ENCODE data around the gene TMEM150C. TPM values are rescaled to one million over a fixed set of nuclear protein-coding genes. Genes with fewer than 3 reads are reported as not detected.

The TMEM150C gene
- total and polyA plus RNA-seq, 2 donors from 2014 or later, result 7.7 to 22.9 TPM

DNA sequence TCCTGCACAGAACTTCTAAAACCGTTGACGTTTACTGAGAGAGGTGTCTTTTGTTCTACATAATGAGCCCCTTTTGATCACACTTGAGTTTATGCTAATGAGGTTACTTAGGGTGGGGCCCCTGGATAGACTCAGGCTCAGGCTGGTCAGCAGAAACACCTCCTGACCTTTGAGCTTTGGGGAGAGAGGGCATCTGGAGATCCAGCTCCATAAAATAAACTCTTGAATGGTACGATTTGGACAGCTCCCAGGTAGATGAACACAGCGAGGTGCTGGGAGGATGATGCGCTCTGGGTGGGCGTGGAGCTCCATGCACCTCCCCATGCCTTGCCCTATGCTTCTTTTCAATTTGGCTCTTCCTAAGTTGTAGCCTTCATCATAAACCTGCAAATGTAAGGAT is 79.4 kb downstream of the TMEM150C start:
- H3K36me3 ChIP-seq (ENCODE audit: control insufficient read depth in 2 of 3, insufficient read depth in 3 of 3, low read length in 3 of 3), result no peaks in the 10 kb centered on the region
- H3K4me3 ChIP-seq (ENCODE audit: low read length in 3 of 3), result no peak overlapping the region
- H3K27me3 ChIP-seq (ENCODE audit: control insufficient read depth, insufficient read depth, low read length), result no peaks in the 10 kb centered on the region
- TF ChIP-seq, protein P1, sequence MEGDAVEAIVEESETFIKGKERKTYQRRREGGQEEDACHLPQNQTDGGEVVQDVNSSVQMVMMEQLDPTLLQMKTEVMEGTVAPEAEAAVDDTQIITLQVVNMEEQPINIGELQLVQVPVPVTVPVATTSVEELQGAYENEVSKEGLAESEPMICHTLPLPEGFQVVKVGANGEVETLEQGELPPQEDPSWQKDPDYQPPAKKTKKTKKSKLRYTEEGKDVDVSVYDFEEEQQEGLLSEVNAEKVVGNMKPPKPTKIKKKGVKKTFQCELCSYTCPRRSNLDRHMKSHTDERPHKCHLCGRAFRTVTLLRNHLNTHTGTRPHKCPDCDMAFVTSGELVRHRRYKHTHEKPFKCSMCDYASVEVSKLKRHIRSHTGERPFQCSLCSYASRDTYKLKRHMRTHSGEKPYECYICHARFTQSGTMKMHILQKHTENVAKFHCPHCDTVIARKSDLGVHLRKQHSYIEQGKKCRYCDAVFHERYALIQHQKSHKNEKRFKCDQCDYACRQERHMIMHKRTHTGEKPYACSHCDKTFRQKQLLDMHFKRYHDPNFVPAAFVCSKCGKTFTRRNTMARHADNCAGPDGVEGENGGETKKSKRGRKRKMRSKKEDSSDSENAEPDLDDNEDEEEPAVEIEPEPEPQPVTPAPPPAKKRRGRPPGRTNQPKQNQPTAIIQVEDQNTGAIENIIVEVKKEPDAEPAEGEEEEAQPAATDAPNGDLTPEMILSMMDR (IDR thresholded peaks at IDR 0.05; ENCODE audit: borderline replicate concordance, extremely low read depth, insufficient read depth), result no peak
- no peak overlapping the region for H3K27ac ChIP-seq (ENCODE audit: low read depth in 2 of 2, low read length in 2 of 2)
- intact Hi-C loops (cut with DNase I), result no loop called here
- no peak for FAIRE-seq
- no peak for DNase-seq
- H3K4me1 ChIP-seq (ENCODE audit: control insufficient read depth in 2 of 3, insufficient read depth in 2 of 3, low read depth in 1 of 3, low read length in 3 of 3), result no peaks in the 10 kb centered on the region
- no peaks in the 10 kb centered on the region for H3K9me3 ChIP-seq (ENCODE audit: control insufficient read depth in 2 of 3, insufficient read depth in 1 of 3, low read length in 3 of 3)
- no peak overlapping the region for H3K9ac ChIP-seq (ENCODE audit: low read length in 3 of 3)

- DNase-seq, result no peak
Observed at GRCh38 chr4:82481506-82481840, 80.3 kb downstream of the TMEM150C start.

GRCh38 chr4:82480771-82481505 is 80.8 kb downstream of the TMEM150C start:
- no peak for DNase-seq
- no peak for FAIRE-seq
- intact Hi-C loops (cut with DNase I), result no loop called here

More at GRCh38 chr4:82481506-82481840, 80.3 kb downstream of the TMEM150C start:
- H3K4me1 ChIP-seq (ENCODE audit: control insufficient read depth in 2 of 3, insufficient read depth in 2 of 3, low read depth in 1 of 3, low read length in 3 of 3), result no peaks in the 10 kb centered on the region
- intact Hi-C loops (cut with DNase I), result no loop called here
- H3K4me3 ChIP-seq (ENCODE audit: low read length in 3 of 3), result no peak overlapping the region
- H3K27me3 ChIP-seq (ENCODE audit: control insufficient read depth, insufficient read depth, low read length), result no peaks in the 10 kb centered on the region
- H3K27ac ChIP-seq (ENCODE audit: low read depth in 2 of 2, low read length in 2 of 2), result no peak overlapping the region
- TF ChIP-seq, protein P1 (IDR thresholded peaks at IDR 0.05; ENCODE audit: borderline replicate concordance, extremely low read depth, insufficient read depth), result no peak
- no peak overlapping the region for H3K9ac ChIP-seq (ENCODE audit: low read length in 3 of 3)
- no peaks in the 10 kb centered on the region for H3K9me3 ChIP-seq (ENCODE audit: control insufficient read depth in 2 of 3, insufficient read depth in 1 of 3, low read length in 3 of 3)
- no peaks in the 10 kb centered on the region for H3K36me3 ChIP-seq (ENCODE audit: control insufficient read depth in 2 of 3, insufficient read depth in 3 of 3, low read length in 3 of 3)
- FAIRE-seq, result no peak

More at GRCh38 chr4:82480771-82481505, 80.8 kb downstream of the TMEM150C start:
- Histone ChIP-seq H3K36me3 (ENCODE audit: control insufficient read depth in 2 of 3, insufficient read depth in 3 of 3, low read length in 3 of 3) (no peaks in the 10 kb centered on the region), H3K9me3 (ENCODE audit: control insufficient read depth in 2 of 3, insufficient read depth in 1 of 3, low read length in 3 of 3) (no peaks in the 10 kb centered on the region), H3K27me3 (ENCODE audit: control insufficient read depth, insufficient read depth, low read length) (no peaks in the 10 kb centered on the region), H3K4me1 (ENCODE audit: control insufficient read depth in 2 of 3, insufficient read depth in 2 of 3, low read depth in 1 of 3, low read length in 3 of 3) (no peaks in the 10 kb centered on the region), H3K9ac (ENCODE audit: low read length in 3 of 3) (no peak overlapping the region), H3K4me3 (ENCODE audit: low read length in 3 of 3) (no peak overlapping the region), H3K27ac (ENCODE audit: low read depth in 2 of 2, low read length in 2 of 2) (no peak overlapping the region)
- TF ChIP-seq, protein P1 (IDR thresholded peaks at IDR 0.05; ENCODE audit: borderline replicate concordance, extremely low read depth, insufficient read depth), result no peak

Measured in kidney (tissue), 14 donors.